Measurements from ENCODE around the gene MAPK1IP1L. TPM values are rescaled to one million over a fixed set of nuclear protein-coding genes. Genes with fewer than 3 reads are reported as not detected.
A peak's percentile ranks its signal among the peaks of the same experiment; 100 is the strongest.

MAPK1IP1L gene
- total and polyA plus RNA-seq, 2 donors (not counting 1 experiment from before 2014, with no cell fraction given), result 116 to 141 TPM

DNA sequence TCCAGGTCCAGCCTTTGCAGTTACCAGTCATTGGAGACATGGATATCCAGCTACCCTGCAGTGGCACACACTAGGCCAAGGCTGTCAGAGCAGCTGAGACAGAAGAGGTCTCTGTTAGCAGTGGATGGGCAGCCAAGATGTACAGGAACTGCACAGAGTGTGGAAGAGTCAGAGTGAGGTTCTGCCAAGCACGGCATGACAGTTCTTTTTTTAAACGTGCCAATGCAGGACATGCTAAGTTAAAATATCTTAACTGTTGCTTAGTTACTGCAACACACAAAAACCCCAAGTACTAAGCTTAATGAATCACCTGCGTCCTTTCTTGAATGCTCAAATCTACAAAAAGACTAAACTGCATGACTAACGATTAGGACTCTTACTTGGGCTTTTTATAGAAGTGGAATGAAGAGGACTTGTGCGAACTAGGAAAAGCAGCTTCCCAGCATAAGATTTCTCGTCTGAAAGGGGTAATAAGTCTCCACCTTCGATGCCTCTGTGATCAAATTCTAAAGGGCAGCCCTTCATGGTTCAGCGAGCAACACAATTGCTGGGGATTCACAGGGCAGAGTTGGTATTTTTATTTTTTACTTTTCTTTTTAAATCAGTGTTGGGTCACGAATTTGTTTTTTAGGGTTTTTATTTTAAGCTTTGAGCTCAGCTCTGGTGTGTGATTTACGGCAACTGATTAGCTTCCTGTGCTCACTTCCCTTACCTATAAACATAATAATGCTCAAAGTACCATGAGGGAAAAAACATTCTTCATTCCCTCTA lies 20.6 kb downstream of the MAPK1IP1L start:
- Histone ChIP-seq H4K20me1 (ENCODE audit: control insufficient read depth, insufficient read depth, low read length, poor library complexity, severe bottlenecking) (no peaks in the 10 kb centered on the region), H3K79me2 (ENCODE audit: control insufficient read depth, insufficient read depth, low read length) (no peaks in the 10 kb centered on the region), H3K9me3 (ENCODE audit: control extremely low read depth in 1 of 3, control insufficient read depth in 2 of 3, insufficient read depth in 1 of 3, low read length in 2 of 3) (no peaks in the 10 kb centered on the region), H3K4me2 (replicated peaks; ENCODE audit: low read depth, low read length, poor library complexity, severe bottlenecking) (peak overlapping the region; percentile 67), H3K27ac (ENCODE audit: low read length in 2 of 2) (peak overlapping the region; percentile 84 to 93), H2AFZ (ENCODE audit: insufficient read depth, low read depth, low read length, poor library complexity, severe bottlenecking) (peak overlapping the region; percentile 49), H3K36me3 (replicated peaks in 1 of 2; ENCODE audit: control extremely low read depth in 1 of 2, control insufficient read depth in 1 of 2, extremely low read depth in 1 of 2, insufficient read depth in 2 of 2, low read length in 1 of 2) (peaks cover 0 to 1% of the 10 kb centered on the region in 2 experiments), H3K27me3 (replicated peaks in 1 of 4; ENCODE audit: control extremely low read depth in 1 of 4, control insufficient read depth in 3 of 4, insufficient read depth in 4 of 4, low read length in 3 of 4) (no peaks in the 10 kb centered on the region), H3K4me1 (ENCODE audit: control insufficient read depth in 2 of 2, insufficient read depth in 2 of 2, low read length in 2 of 2) (peaks cover 34 to 52% of the 10 kb centered on the region in 2 donors), H3K4me3 (ENCODE audit: control extremely low read depth in 1 of 5, extremely low read depth in 1 of 5, insufficient read depth in 1 of 5, low read depth in 2 of 5, low read length in 4 of 5) (peak overlapping the region in 4 of 5 experiments; percentile 4 to 48 (median 31)), H3K9ac (ENCODE audit: low read length) (peak overlapping the region; percentile 58)
- 0% methylated on average over 5 of the region's 10 CpGs for WGBS (ENCODE audit: insufficient coverage)
- CTCF ChIA-PET, result interaction anchor here (0.5 to 3.8 kb wide), 12 partner anchors 12 to 508 kb away, joined by 3 to 32 read pairs (median 4); partner anchors contain the start of genes GCH1, MAPK1IP1L, SOCS4 and WDHD1
- DNase-seq (peak; percentile 86), ATAC-seq (ENCODE audit: low read depth) (peak; percentile 75)
- POLR2A ChIA-PET, result interaction anchor here (2.2 kb wide), 1 partner anchor 20 kb away, joined by 23 read pairs; the partner anchor contains the start of gene MAPK1IP1L
- TF ChIP-seq EZH2 (IDR thresholded peaks at IDR 0.05; ENCODE audit: borderline replicate concordance, insufficient read depth, low read depth, low read length, poor library complexity, severe bottlenecking), result no peak
- TF ChIP-seq CTCF (IDR thresholded peaks at IDR 0.05), result no peak
- H3K4me3 Mint-ChIP-seq, result peak overlapping the region; percentile 81
- peak overlapping the region; percentile 96 for H3K27ac Mint-ChIP-seq
- H3K9me3 Mint-ChIP-seq (ENCODE audit: insufficient read depth), result no peaks in the 10 kb centered on the region
- no peaks in the 10 kb centered on the region for H3K27me3 Mint-ChIP-seq
- peaks cover 66% of the 10 kb centered on the region for H3K4me1 Mint-ChIP-seq
- intact Hi-C loops (cut with micrococcal nuclease), result loop anchor here (1.0 to 10.0 kb wide), 6 partner anchors 17 to 1043 kb away; partner anchors contain the start of genes FBXO34, LGALS3, MAPK1IP1L and PELI2

- ChIA-PET CTCF (interaction anchor here (1.5 to 1.8 kb wide), 2 partner anchors 18 to 23 kb away, joined by 4 to 10 read pairs; partner anchors contain the start of gene MAPK1IP1L), POLR2A (no interaction called here)
- H3K27me3 ChIP-seq (replicated peaks in 1 of 4; ENCODE audit: control extremely low read depth in 1 of 4, control insufficient read depth in 3 of 4, insufficient read depth in 4 of 4, low read length in 3 of 4), result no peaks in the 10 kb centered on the region
- no peaks in the 10 kb centered on the region for H3K9me3 Mint-ChIP-seq (ENCODE audit: insufficient read depth)
- no peaks in the 10 kb centered on the region for H4K20me1 ChIP-seq (ENCODE audit: control insufficient read depth, insufficient read depth, low read length, poor library complexity, severe bottlenecking)
- H3K79me2 ChIP-seq (ENCODE audit: control insufficient read depth, insufficient read depth, low read length), result no peaks in the 10 kb centered on the region
- H3K27me3 Mint-ChIP-seq, result no peaks in the 10 kb centered on the region
- no CpG with 5 or more reads among the region's 2 CpGs for WGBS (ENCODE audit: insufficient coverage)
- no peak overlapping the region for H3K4me3 Mint-ChIP-seq
- H3K4me2 ChIP-seq (replicated peaks; ENCODE audit: low read depth, low read length, poor library complexity, severe bottlenecking), result no peak overlapping the region
- DNase-seq (no peak), ATAC-seq (ENCODE audit: low read depth) (no peak)
- H3K27ac Mint-ChIP-seq, result peak overlapping the region; percentile 69
- no peak overlapping the region for H3K9ac ChIP-seq (ENCODE audit: low read length)
- no peaks in the 10 kb centered on the region for H3K9me3 ChIP-seq (ENCODE audit: control extremely low read depth in 1 of 3, control insufficient read depth in 2 of 3, insufficient read depth in 1 of 3, low read length in 2 of 3)
- H3K4me1 ChIP-seq (ENCODE audit: control insufficient read depth in 2 of 2, insufficient read depth in 2 of 2, low read length in 2 of 2), result peaks cover 34 to 48% of the 10 kb centered on the region in 2 donors
- H3K27ac ChIP-seq (ENCODE audit: low read length in 2 of 2), result peak overlapping the region in 1 of 2 donors; percentile 67
- no peaks in the 10 kb centered on the region for H3K36me3 ChIP-seq (replicated peaks in 1 of 2; ENCODE audit: control extremely low read depth in 1 of 2, control insufficient read depth in 1 of 2, extremely low read depth in 1 of 2, insufficient read depth in 2 of 2, low read length in 1 of 2)
- H3K4me3 ChIP-seq (ENCODE audit: control extremely low read depth in 1 of 5, extremely low read depth in 1 of 5, insufficient read depth in 1 of 5, low read depth in 2 of 5, low read length in 4 of 5), result no peak overlapping the region
- H3K4me1 Mint-ChIP-seq, result peaks cover 60% of the 10 kb centered on the region
- intact Hi-C loops (cut with micrococcal nuclease), result loop anchor here (2.0 to 10.0 kb wide), 3 partner anchors 15 to 1041 kb away; partner anchors contain the start of genes LGALS3 and PELI2
- no peak for TF ChIP-seq EZH2 (IDR thresholded peaks at IDR 0.05; ENCODE audit: borderline replicate concordance, insufficient read depth, low read depth, low read length, poor library complexity, severe bottlenecking)
- no peak overlapping the region for H2AFZ ChIP-seq (ENCODE audit: insufficient read depth, low read depth, low read length, poor library complexity, severe bottlenecking)
These were observed 22.4 kb downstream of the MAPK1IP1L start for GRCh38 chr14:55073856-55074255.
